ENCODE measurements around the gene PPP1R8. TPM values are rescaled to one million over a fixed set of nuclear protein-coding genes. Genes with fewer than 3 reads are reported as not detected.

The PPP1R8 gene
- total and polyA plus RNA-seq, 9 donors, result 24.9 to 49.0 (median 37.4) TPM

DNA sequence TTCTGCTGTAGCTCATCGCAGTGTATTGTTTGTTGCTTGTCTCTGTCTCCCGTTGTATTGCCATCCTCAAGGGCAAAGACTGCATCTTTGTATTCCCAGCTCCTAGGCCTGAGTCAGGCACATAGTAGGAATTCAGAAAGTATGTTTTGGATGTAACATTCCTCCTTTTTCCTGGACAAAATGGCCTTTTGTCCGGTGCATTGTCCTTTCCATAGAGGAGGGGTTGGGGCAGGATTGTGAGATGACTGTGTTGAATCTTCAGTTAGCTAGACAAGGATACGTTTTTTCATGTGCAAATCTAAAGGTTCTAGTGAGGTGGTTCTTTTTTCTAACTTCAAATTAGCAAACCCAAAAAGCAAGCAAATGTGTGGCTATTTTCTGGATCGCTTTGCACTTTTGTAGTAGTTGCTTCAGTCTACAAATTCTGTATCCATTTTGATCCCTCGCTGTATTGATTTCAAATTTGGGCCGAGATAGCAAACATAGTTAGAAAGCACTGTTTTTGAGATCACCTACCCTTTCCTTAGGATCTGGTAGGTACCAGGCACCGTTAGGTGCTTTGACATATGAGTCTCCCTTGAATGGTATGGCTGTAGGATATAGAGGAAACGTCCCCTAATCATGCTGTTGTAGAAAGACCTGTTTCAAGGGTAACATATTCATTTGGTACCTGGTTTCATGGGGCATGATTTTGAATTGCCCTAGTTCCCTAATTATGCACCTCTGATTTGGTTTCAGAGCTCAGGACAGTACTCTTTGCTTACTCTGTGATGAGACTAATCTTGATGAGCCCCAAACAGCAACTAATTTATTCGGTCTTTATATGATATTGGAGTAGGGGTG is 1.2 kb downstream of the PPP1R8 start:
- 38 to 48% (median 42%) methylated on average over 10 of the region's 10 CpGs for WGBS, 3 donors
- H3K27ac ChIP-seq, result no peak overlapping the region
- no peaks in the 10 kb centered on the region for H3K9me3 ChIP-seq
- H3K36me3 ChIP-seq, result no peaks in the 10 kb centered on the region
- intact Hi-C loops (cut with DNase I), result no loop called here
- peaks cover 2% of the 10 kb centered on the region for H3K4me1 ChIP-seq (ENCODE audit: insufficient read depth)
- TF ChIP-seq EP300 (IDR thresholded peaks at IDR 0.05) (no peak), POLR2A (IDR thresholded peaks at IDR 0.05) (no peak)
- TF ChIP-seq, protein P1, sequence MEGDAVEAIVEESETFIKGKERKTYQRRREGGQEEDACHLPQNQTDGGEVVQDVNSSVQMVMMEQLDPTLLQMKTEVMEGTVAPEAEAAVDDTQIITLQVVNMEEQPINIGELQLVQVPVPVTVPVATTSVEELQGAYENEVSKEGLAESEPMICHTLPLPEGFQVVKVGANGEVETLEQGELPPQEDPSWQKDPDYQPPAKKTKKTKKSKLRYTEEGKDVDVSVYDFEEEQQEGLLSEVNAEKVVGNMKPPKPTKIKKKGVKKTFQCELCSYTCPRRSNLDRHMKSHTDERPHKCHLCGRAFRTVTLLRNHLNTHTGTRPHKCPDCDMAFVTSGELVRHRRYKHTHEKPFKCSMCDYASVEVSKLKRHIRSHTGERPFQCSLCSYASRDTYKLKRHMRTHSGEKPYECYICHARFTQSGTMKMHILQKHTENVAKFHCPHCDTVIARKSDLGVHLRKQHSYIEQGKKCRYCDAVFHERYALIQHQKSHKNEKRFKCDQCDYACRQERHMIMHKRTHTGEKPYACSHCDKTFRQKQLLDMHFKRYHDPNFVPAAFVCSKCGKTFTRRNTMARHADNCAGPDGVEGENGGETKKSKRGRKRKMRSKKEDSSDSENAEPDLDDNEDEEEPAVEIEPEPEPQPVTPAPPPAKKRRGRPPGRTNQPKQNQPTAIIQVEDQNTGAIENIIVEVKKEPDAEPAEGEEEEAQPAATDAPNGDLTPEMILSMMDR (IDR thresholded peaks at IDR 0.05), result no peak
- peak overlapping the region; percentile 63 for H3K4me3 ChIP-seq
- H3K27me3 ChIP-seq, result no peaks in the 10 kb centered on the region
- DNase-seq, result no peak

DNA sequence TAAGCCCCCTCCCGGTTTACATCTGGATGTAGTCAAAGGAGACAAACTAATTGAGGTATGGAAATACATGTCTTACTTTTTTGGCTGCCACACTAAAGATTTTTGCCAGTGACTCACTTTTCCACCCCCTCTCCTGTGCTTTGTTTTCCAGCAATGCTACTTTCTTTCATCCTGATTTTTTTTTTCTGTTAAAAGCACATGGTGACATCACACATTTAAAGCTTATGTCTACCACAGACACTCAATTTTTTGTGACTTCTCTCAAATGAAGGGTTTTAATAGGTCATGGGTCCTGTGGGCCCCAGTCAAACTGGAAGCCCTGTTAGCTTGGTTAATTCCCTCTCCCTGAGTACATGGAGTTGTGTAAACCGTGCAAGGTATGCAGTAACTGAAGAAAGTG is 2.2 kb downstream of the PPP1R8 start:
- intact Hi-C loops (cut with DNase I), result no loop called here
- 69 to 81% (median 70%) methylated on average over 2 of the region's 2 CpGs for WGBS, 3 donors

DNA sequence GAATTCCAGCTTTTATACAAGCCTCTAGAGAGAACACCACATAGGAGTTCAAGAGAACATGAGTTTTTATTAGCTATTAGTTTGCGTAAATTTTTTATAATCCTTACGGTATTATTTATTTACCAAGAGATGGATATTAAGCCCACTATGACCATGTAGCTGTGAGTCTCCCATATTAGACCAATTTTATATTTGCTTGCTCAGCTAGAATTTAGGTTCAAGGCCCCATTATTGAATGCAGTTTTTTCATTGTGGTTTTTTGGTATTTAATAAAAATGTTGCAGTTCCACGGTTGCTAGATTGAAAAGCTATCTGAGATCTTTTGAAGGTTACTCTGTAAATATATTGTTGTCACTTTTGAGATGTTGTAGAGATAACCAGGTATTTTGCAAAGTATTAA is 2.9 kb downstream of the PPP1R8 start:
- intact Hi-C loops (cut with DNase I), result no loop called here
- H3K27me3 ChIP-seq, result no peaks in the 10 kb centered on the region

More for the DNA sequence above, 2.2 kb downstream of the PPP1R8 start:
- no peaks in the 10 kb centered on the region for H3K27me3 ChIP-seq
- peaks cover 2% of the 10 kb centered on the region for H3K4me1 ChIP-seq (ENCODE audit: insufficient read depth)
- H3K4me3 ChIP-seq, result no peak overlapping the region
- no peaks in the 10 kb centered on the region for H3K36me3 ChIP-seq
- no peak for TF ChIP-seq POLR2A (IDR thresholded peaks at IDR 0.05)
- TF ChIP-seq EP300 (IDR thresholded peaks at IDR 0.05), result no peak
- TF ChIP-seq, protein P1 (IDR thresholded peaks at IDR 0.05), result no peak
- H3K27ac ChIP-seq, result no peak overlapping the region
- no peaks in the 10 kb centered on the region for H3K9me3 ChIP-seq
- DNase-seq, result no peak

DNA sequence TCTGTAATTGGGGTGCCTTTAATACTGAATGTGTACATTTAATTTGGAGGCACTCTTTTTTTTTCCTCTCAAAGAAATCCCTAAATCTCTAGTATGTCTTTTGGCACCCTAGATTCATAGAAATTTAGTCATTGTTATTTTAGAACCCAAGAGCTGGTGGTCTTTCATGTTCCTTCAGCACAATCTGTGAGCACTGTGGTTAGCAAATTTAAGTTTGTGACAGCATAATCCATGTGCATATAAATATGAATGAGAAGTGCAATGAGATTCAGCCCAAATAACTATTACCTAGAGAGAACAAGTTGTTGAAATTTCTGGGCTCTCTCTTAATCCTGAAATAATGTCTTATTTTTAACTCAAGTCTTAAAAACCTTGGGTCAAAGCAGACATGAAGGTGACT is 4.5 kb downstream of the PPP1R8 start:
- H3K36me3 ChIP-seq, result no peaks in the 10 kb centered on the region

More for the DNA sequence above, 2.9 kb downstream of the PPP1R8 start:
- H3K4me1 ChIP-seq (ENCODE audit: insufficient read depth), result peaks cover 2% of the 10 kb centered on the region
- no peaks in the 10 kb centered on the region for H3K36me3 ChIP-seq
- H3K27ac ChIP-seq, result no peak overlapping the region
- no peak for DNase-seq
- H3K4me3 ChIP-seq, result no peak overlapping the region
- TF ChIP-seq EP300 (IDR thresholded peaks at IDR 0.05) (no peak), POLR2A (IDR thresholded peaks at IDR 0.05) (no peak)
- TF ChIP-seq, protein P1 (IDR thresholded peaks at IDR 0.05), result no peak
- no peaks in the 10 kb centered on the region for H3K9me3 ChIP-seq
- WGBS, 3 donors, result 74 to 89% (median 78%) methylated on average over 3 of the region's 3 CpGs

More for the DNA sequence above, 4.5 kb downstream of the PPP1R8 start:
- no peaks in the 10 kb centered on the region for H3K9me3 ChIP-seq
- intact Hi-C loops (cut with DNase I), result no loop called here
- no peak overlapping the region for H3K27ac ChIP-seq
- no peak for DNase-seq
- H3K27me3 ChIP-seq, result no peaks in the 10 kb centered on the region
- no peak overlapping the region for H3K4me3 ChIP-seq
- H3K4me1 ChIP-seq (ENCODE audit: insufficient read depth), result peaks cover 2% of the 10 kb centered on the region
- no peak for TF ChIP-seq EP300 (IDR thresholded peaks at IDR 0.05)
- TF ChIP-seq, protein P1 (IDR thresholded peaks at IDR 0.05), result no peak

Data from ovary (tissue), 9 donors.